ENCODE measurements around the gene RHBDL1. TPM values are rescaled to one million over a fixed set of nuclear protein-coding genes. Genes with fewer than 3 reads are reported as not detected.

The RHBDL1 gene
- total RNA-seq, 3 donors from 2014 or later (not counting 1 experiment from before 2014, with no cell fraction given) = 2.9 to 4.2 (median 4.2) TPM

DNA sequence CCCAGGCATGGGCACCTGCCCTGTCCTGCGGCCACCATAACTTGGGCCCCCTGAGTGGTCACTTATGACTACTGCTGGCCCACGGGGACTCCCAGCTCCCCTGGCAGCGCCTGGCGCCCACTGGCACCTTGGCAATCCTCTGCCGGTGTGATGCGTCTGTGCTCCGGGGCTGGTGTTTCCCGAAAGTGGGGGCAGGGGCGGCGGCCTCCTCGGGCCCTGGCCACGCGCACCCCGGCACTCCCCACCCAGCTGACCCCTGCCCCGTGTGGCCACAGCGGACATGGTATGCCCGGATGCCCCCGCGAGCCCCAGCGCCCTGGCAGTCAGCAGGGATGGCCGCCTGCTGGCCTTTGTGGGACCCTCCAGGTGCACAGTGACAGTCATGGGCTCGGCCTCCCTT lies 18.0 kb upstream of the RHBDL1 start:
- Histone ChIP-seq H3K27ac (ENCODE audit: low read length) (no peak overlapping the region), H3K4me1 (ENCODE audit: control insufficient read depth, insufficient read depth, low read length) (peaks cover 18% of the 10 kb centered on the region), H3K27me3 (ENCODE audit: control insufficient read depth, insufficient read depth, low read length) (no peaks in the 10 kb centered on the region), H3K4me3 (ENCODE audit: low read length) (no peak overlapping the region), H3K36me3 (ENCODE audit: control insufficient read depth, insufficient read depth, low read length) (no peaks in the 10 kb centered on the region), H3K9me3 (ENCODE audit: control insufficient read depth, insufficient read depth, low read length) (no peaks in the 10 kb centered on the region)
- intact Hi-C loops (cut with micrococcal nuclease) = no loop called here
- H3K27me3 Mint-ChIP-seq (ENCODE audit: low read depth in 2 of 2) = no peaks in the 10 kb centered on the region
- H3K4me3 Mint-ChIP-seq = no peak overlapping the region
- H3K27ac Mint-ChIP-seq = no peak overlapping the region
- no peaks in the 10 kb centered on the region for H3K9me3 Mint-ChIP-seq
- no peaks in the 10 kb centered on the region for H3K36me3 Mint-ChIP-seq
- peaks cover 4 to 13% of the 10 kb centered on the region in 2 donors for H3K4me1 Mint-ChIP-seq
- DNase-seq (no peak), ATAC-seq (no peak)
- TF ChIP-seq, protein P1, sequence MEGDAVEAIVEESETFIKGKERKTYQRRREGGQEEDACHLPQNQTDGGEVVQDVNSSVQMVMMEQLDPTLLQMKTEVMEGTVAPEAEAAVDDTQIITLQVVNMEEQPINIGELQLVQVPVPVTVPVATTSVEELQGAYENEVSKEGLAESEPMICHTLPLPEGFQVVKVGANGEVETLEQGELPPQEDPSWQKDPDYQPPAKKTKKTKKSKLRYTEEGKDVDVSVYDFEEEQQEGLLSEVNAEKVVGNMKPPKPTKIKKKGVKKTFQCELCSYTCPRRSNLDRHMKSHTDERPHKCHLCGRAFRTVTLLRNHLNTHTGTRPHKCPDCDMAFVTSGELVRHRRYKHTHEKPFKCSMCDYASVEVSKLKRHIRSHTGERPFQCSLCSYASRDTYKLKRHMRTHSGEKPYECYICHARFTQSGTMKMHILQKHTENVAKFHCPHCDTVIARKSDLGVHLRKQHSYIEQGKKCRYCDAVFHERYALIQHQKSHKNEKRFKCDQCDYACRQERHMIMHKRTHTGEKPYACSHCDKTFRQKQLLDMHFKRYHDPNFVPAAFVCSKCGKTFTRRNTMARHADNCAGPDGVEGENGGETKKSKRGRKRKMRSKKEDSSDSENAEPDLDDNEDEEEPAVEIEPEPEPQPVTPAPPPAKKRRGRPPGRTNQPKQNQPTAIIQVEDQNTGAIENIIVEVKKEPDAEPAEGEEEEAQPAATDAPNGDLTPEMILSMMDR (IDR thresholded peaks at IDR 0.05) = no peak
- WGBS (ENCODE audit: insufficient coverage) = 97% methylated on average over 22 of the region's 22 CpGs

GRCh38 chr16:658679-659571 lies 16.5 kb upstream of the RHBDL1 start:
- Mint-ChIP-seq H3K4me3 (no peak overlapping the region), H3K27ac (no peak overlapping the region)

GRCh38 chr16:659618-660017 lies 15.9 kb upstream of the RHBDL1 start:
- no peaks in the 10 kb centered on the region for H3K36me3 ChIP-seq (ENCODE audit: control insufficient read depth, insufficient read depth, low read length)
- Mint-ChIP-seq H3K27ac (no peak overlapping the region), H3K36me3 (no peaks in the 10 kb centered on the region), H3K9me3 (no peaks in the 10 kb centered on the region), H3K27me3 (ENCODE audit: low read depth in 2 of 2) (no peaks in the 10 kb centered on the region), H3K4me1 (peaks cover 4 to 13% of the 10 kb centered on the region in 2 donors), H3K4me3 (no peak overlapping the region)
- TF ChIP-seq, protein P1 (IDR thresholded peaks at IDR 0.05) = no peak
- H3K9me3 ChIP-seq (ENCODE audit: control insufficient read depth, insufficient read depth, low read length) = no peaks in the 10 kb centered on the region
- no peak for ATAC-seq
- no peak overlapping the region for H3K27ac ChIP-seq (ENCODE audit: low read length)
- intact Hi-C loops (cut with micrococcal nuclease) = loop anchor here (5.0 kb wide), 1 partner anchor 267 kb away; no protein-coding TSS in a partner anchor
- peaks cover 18% of the 10 kb centered on the region for H3K4me1 ChIP-seq (ENCODE audit: control insufficient read depth, insufficient read depth, low read length)
- 87% methylated on average over 20 of the region's 20 CpGs for WGBS (ENCODE audit: insufficient coverage)
- no peak for DNase-seq
- no peak overlapping the region for H3K4me3 ChIP-seq (ENCODE audit: low read length)
- no peaks in the 10 kb centered on the region for H3K27me3 ChIP-seq (ENCODE audit: control insufficient read depth, insufficient read depth, low read length)

More at GRCh38 chr16:658679-659571, 16.5 kb upstream of the RHBDL1 start:
- DNase-seq (no peak), ATAC-seq (no peak)
- Mint-ChIP-seq H3K36me3 (no peaks in the 10 kb centered on the region), H3K9me3 (no peaks in the 10 kb centered on the region), H3K4me1 (peaks cover 4 to 13% of the 10 kb centered on the region in 2 donors), H3K27me3 (ENCODE audit: low read depth in 2 of 2) (no peaks in the 10 kb centered on the region)
- Histone ChIP-seq H3K27me3 (ENCODE audit: control insufficient read depth, insufficient read depth, low read length) (no peaks in the 10 kb centered on the region), H3K4me1 (ENCODE audit: control insufficient read depth, insufficient read depth, low read length) (peaks cover 18% of the 10 kb centered on the region), H3K9me3 (ENCODE audit: control insufficient read depth, insufficient read depth, low read length) (no peaks in the 10 kb centered on the region), H3K27ac (ENCODE audit: low read length) (no peak overlapping the region), H3K4me3 (ENCODE audit: low read length) (no peak overlapping the region), H3K36me3 (ENCODE audit: control insufficient read depth, insufficient read depth, low read length) (no peaks in the 10 kb centered on the region)
- WGBS (ENCODE audit: insufficient coverage) = 96% methylated on average over 35 of the region's 35 CpGs
- TF ChIP-seq, protein P1 (IDR thresholded peaks at IDR 0.05) = no peak
- intact Hi-C loops (cut with micrococcal nuclease) = no loop called here

Data from natural killer cell (primary cell).